H9 (cell line): ENCODE data around the gene CRACDL. TPM values are rescaled to one million over a fixed set of nuclear protein-coding genes. Genes with fewer than 3 reads are reported as not detected.
A peak's percentile ranks its signal among the peaks of the same experiment; 100 is the strongest.

Experiments
- DNase-seq: peaks from one replicate; pipeline ENCODE4 v3.0.0-alpha.2; 2017
- H2AFZ ChIP-seq: one replicate; pipeline ENCODE4 v1.6.1; 2013; ENCODE audit warnings: mild to moderate bottlenecking, low read length, control low read depth, moderate library complexity
- H2AK5ac ChIP-seq: 2 replicates; pipeline ENCODE4 v1.6.1; 2013; ENCODE audit warnings: low read length, control low read depth, mixed read lengths; ENCODE audit not compliant: insufficient read length
- H2BK120ac ChIP-seq: one replicate; pipeline ENCODE4 v1.6.1; 2013; ENCODE audit warnings: low read depth, mild to moderate bottlenecking, low read length, control low read depth, inconsistent platforms; ENCODE audit not compliant: poor library complexity, severe bottlenecking
- H2BK12ac ChIP-seq: 2 replicates; pipeline ENCODE4 v1.6.1; 2013; ENCODE audit warnings: low read length, control low read depth, mixed read lengths, low read depth; ENCODE audit not compliant: insufficient read length
- H2BK15ac ChIP-seq: 2 replicates; pipeline ENCODE4 v1.6.1; 2013; ENCODE audit warnings: low read depth, low read length, control low read depth
- H2BK20ac ChIP-seq: one replicate; pipeline ENCODE4 v1.6.1; 2013; ENCODE audit warnings: low read depth, mild to moderate bottlenecking, low read length, control low read depth, inconsistent platforms; ENCODE audit not compliant: poor library complexity, severe bottlenecking
- H2BK5ac ChIP-seq: 2 replicates; pipeline ENCODE4 v1.6.1; 2013; ENCODE audit warnings: low read length, control low read depth, mixed read lengths; ENCODE audit not compliant: insufficient read length
- H3K14ac ChIP-seq: 2 replicates; pipeline ENCODE4 v1.6.1; 2013; ENCODE audit warnings: low read length, control low read depth; ENCODE audit not compliant: insufficient read depth
- H3K18ac ChIP-seq: 2 replicates; pipeline ENCODE4 v1.6.1; 2013; ENCODE audit warnings: low read depth, mild to moderate bottlenecking, mixed read lengths, low read length, control low read depth; ENCODE audit not compliant: insufficient read length
- H3K23ac ChIP-seq: 2 replicates; pipeline ENCODE4 v1.6.1; 2013; ENCODE audit warnings: low read length, control low read depth, mixed read lengths, low read depth; ENCODE audit not compliant: insufficient read length
- H3K23me2 ChIP-seq: 2 replicates; pipeline ENCODE4 v1.6.1; 2013; ENCODE audit warnings: low read depth, mild to moderate bottlenecking, mixed read lengths, low read length, control low read depth; ENCODE audit not compliant: insufficient read length, poor library complexity, severe bottlenecking
- H3K27ac ChIP-seq: 2 replicates; pipeline ENCODE4 v1.5.1; 2013; ENCODE audit warnings: low read length, control low read depth, mixed read lengths, low read depth; ENCODE audit not compliant: insufficient read length
- H3K27me3 ChIP-seq: 2 replicates; pipeline ENCODE4 v1.6.1; 2013; ENCODE audit warnings: low read length, control low read depth, inconsistent platforms; ENCODE audit not compliant: insufficient read depth
- H3K4ac ChIP-seq: 2 replicates; pipeline ENCODE4 v1.6.1; 2013; ENCODE audit warnings: low read depth, mild to moderate bottlenecking, control low read depth, inconsistent platforms, low read length, moderate library complexity
- H3K4me1 ChIP-seq: 2 replicates; pipeline ENCODE4 v1.6.1; 2013; ENCODE audit warnings: low read length, control low read depth, inconsistent platforms; ENCODE audit not compliant: insufficient read depth
- H3K4me2 ChIP-seq: 2 replicates; pipeline ENCODE4 v1.6.1; 2013; ENCODE audit warnings: low read length, control low read depth, mixed read lengths; ENCODE audit not compliant: insufficient read length, insufficient read depth
- H3K56ac ChIP-seq: 2 replicates; pipeline ENCODE4 v1.6.1; 2013; ENCODE audit warnings: low read depth, mild to moderate bottlenecking, mixed read lengths, low read length, control low read depth; ENCODE audit not compliant: insufficient read length
- H3K79me1 ChIP-seq: 2 replicates; pipeline ENCODE4 v1.6.1; 2013; ENCODE audit warnings: low read depth, mild to moderate bottlenecking, moderate library complexity, low read length, control low read depth, inconsistent platforms; ENCODE audit not compliant: insufficient read depth, poor library complexity, severe bottlenecking
- H3K79me2 ChIP-seq: 2 replicates; pipeline ENCODE4 v1.6.1; 2013; ENCODE audit warnings: low read length, control low read depth, inconsistent platforms; ENCODE audit not compliant: insufficient read depth
- H3K9ac ChIP-seq: 2 replicates; pipeline ENCODE4 v1.6.1; 2013; ENCODE audit warnings: low read length, control low read depth, mixed read lengths; ENCODE audit not compliant: insufficient read length; ENCODE audit errors: extremely low read depth
- H3K9me3 ChIP-seq: one replicate; pipeline ENCODE4 v1.6.1; 2013; ENCODE audit warnings: low read depth, low read length, inconsistent platforms; ENCODE audit not compliant: control insufficient read depth
- H3T11ph ChIP-seq: one replicate; pipeline ENCODE4 v1.6.1; 2013; ENCODE audit warnings: mild to moderate bottlenecking, low read length, control low read depth, inconsistent platforms
- H4K20me1 ChIP-seq: one replicate; pipeline ENCODE4 v1.6.1; 2013; ENCODE audit not compliant: control insufficient read depth, insufficient read length, insufficient read depth
- H4K5ac ChIP-seq: 2 replicates; pipeline ENCODE4 v1.6.1; 2013; ENCODE audit warnings: low read depth, mild to moderate bottlenecking, mixed read lengths, low read length, control low read depth; ENCODE audit not compliant: insufficient read length
- H4K8ac ChIP-seq: replicated peaks from 2 replicates; pipeline ENCODE4 v1.6.1; 2013; ENCODE audit warnings: low read length, control low read depth, mixed read lengths, low read depth; ENCODE audit not compliant: insufficient read length
- H4K91ac ChIP-seq: 2 replicates; pipeline ENCODE4 v1.6.1; 2013; ENCODE audit warnings: low read depth, mild to moderate bottlenecking, moderate library complexity, mixed read lengths, low read length, control low read depth; ENCODE audit not compliant: insufficient read length
- H3K27ac Mint-ChIP-seq, 3 experiments: 2 replicates in 2 of 3; 3 replicates in 1 of 3; pipeline ENCODE4 v1.8.0; 2020 to 2021; ENCODE audit warnings: mixed read lengths in 3 of 3, mild to moderate bottlenecking in 1 of 3, moderate library complexity in 1 of 3
- H3K27me3 Mint-ChIP-seq: 2 replicates; pipeline ENCODE4 v1.8.0; 2021; ENCODE audit warnings: low read depth, mild to moderate bottlenecking, moderate library complexity, mixed read lengths
- H3K36me3 Mint-ChIP-seq, 3 experiments: 2 replicates in 2 of 3; 3 replicates in 1 of 3; pipeline ENCODE4 v1.8.0; 2020 to 2021; ENCODE audit warnings: low read depth in 3 of 3, mixed read lengths in 3 of 3; ENCODE audit not compliant: insufficient read depth in 1 of 3
- H3K4me1 Mint-ChIP-seq, 2 experiments: 2 replicates each; pipeline ENCODE4 v1.8.0; 2020; ENCODE audit warnings: mixed read lengths in 2 of 2
- H3K4me3 Mint-ChIP-seq, 2 experiments: 2 replicates in 1 of 2; 3 replicates in 1 of 2; pipeline ENCODE4 v1.8.0; 2020 to 2021; ENCODE audit warnings: mild to moderate bottlenecking in 2 of 2, mixed read lengths in 2 of 2, moderate library complexity in 1 of 2
- H3K9me3 Mint-ChIP-seq, 2 experiments: 2 replicates in 1 of 2; 3 replicates in 1 of 2; pipeline ENCODE4 v1.8.0; 2020; ENCODE audit warnings: mild to moderate bottlenecking in 2 of 2, mixed read lengths in 2 of 2, moderate library complexity in 1 of 2
- CTCF ChIP-seq: fragments of 200-600 bp; sonication (generic); conservative IDR thresholded peaks from 3 replicates; pipeline ENCODE4 v1.8.0; 2021; ENCODE audit warnings: antibody characterized with exemption, mild to moderate bottlenecking
- WGBS: extraction: QIAGEN DNeasy Blood & Tissue Kit; methylation state at CpG from one replicate; pipeline ENCODE4 v1.1.7; 2013; ENCODE audit warnings: missing lambda C conversion rate, low lambda C conversion rate, mixed read lengths; ENCODE audit not compliant: insufficient read length; ENCODE audit errors: extremely low coverage; 5-methylcytosine and 5-hydroxymethylcytosine counted together
- total RNA-seq: library from RNA; stranded (reverse); gene quantifications from 2 replicates; pipeline ENCODE4 v1.2.1, GENCODE V29; 2021

The CRACDL gene
- total RNA-seq, 1 experiment from 2014 or later, result 0.48 TPM

- Histone ChIP-seq H3K4me1 (no peaks in the 10 kb centered on the region), H3K79me2 (no peaks in the 10 kb centered on the region), H4K20me1 (no peaks in the 10 kb centered on the region), H2AK5ac (no peak overlapping the region), H3K27ac (no peak overlapping the region), H3K9ac (no peak overlapping the region), H4K8ac (no peak overlapping the region), H3K23me2 (peaks cover 3% of the 10 kb centered on the region), H4K91ac (no peak overlapping the region), H3K4ac (no peak overlapping the region), H4K5ac (no peak overlapping the region), H2BK20ac (no peak overlapping the region), H3K56ac (no peak overlapping the region), H2BK12ac (no peak overlapping the region), H2AFZ (no peak overlapping the region), H2BK120ac (no peak overlapping the region), H2BK5ac (no peak overlapping the region), H3K4me2 (peak overlapping the region; percentile 43), H3T11ph (no peak overlapping the region), H3K14ac (0 out of 2 replicates have a peak overlapping the region, but pooled peaks have one; percentile 25), H2BK15ac (no peak overlapping the region), H3K79me1 (no peaks in the 10 kb centered on the region), H3K27me3 (peaks cover 11% of the 10 kb centered on the region), H3K23ac (no peak overlapping the region), H3K9me3 (no peaks in the 10 kb centered on the region), H3K18ac (no peak overlapping the region)
- Mint-ChIP-seq H3K4me3 (peak overlapping the region; percentile 63 to 82), H3K27ac (no peak overlapping the region), H3K9me3 (peaks cover 0 to 4% of the 10 kb centered on the region in 2 experiments; a peak in 2 of 5 replicates), H3K36me3 (no peaks in the 10 kb centered on the region), H3K4me1 (peaks cover 0 to 2% of the 10 kb centered on the region in 2 experiments; a peak in 1 of 4 replicates), H3K27me3 (peaks cover 63% of the 10 kb centered on the region)
- TF ChIP-seq CTCF, result 0 out of 3 replicates have a peak, but pooled peaks have one; percentile 13
- DNase-seq, result no peak
- no CpG with 5 or more reads among the region's 40 CpGs for WGBS
These were observed 112.5 kb downstream of the CRACDL start for GRCh38 chr2:98823196-98824170.
